RWPE1 (cell line): ENCODE data around the gene SLC35E2B.
A peak's percentile ranks its signal among the peaks of the same experiment; 100 is the strongest.
"Not testable (repeated sequence)": the region's sequence is repeated elsewhere in the genome, so short reads cannot be mapped to it uniquely, and the experiment has no call there.

Experiments
- CTCF ChIA-PET: fragments of 350-600 bp; sonication (Branson Sonifier 250); formaldehyde crosslinking; extraction: SDS; loops from one replicate; lab custom pipeline; 2021; lab: Yijun Ruan, JAX
- POLR2A ChIA-PET: fragments of 400-600 bp; formaldehyde crosslinking; extraction: SDS; loops from one replicate; lab custom pipeline; 2020; ENCODE audit warnings: antibody characterized with exemption; ENCODE audit not compliant: low non-redundant PET; lab: Yijun Ruan, JAX
- DNase-seq: peaks from one replicate; pipeline ENCODE4 v3.0.0; 2012; ENCODE audit warnings: low spot score
- H3K27ac ChIP-seq: fragments of 450-650 bp; 2 replicates; pipeline ENCODE4 v1.5.1; 2017
- CTCF ChIP-seq: fragments of 450-650 bp; conservative IDR thresholded peaks from 2 replicates; pipeline ENCODE4 v1.5.1; 2017; ENCODE audit warnings: low read depth, mild to moderate bottlenecking

Gene SLC35E2B

GRCh38 chr1:1680912-1681273 is 11.7 kb downstream of the SLC35E2B start:
- no peak for DNase-seq
- H3K27ac ChIP-seq, result peak overlapping the region; percentile 35
- ChIA-PET CTCF (no interaction called here), POLR2A (interaction anchor here (0.6 kb wide), 1 partner anchor 171 kb away, joined by 7 read pairs; no protein-coding TSS in a partner anchor)
- no peak for TF ChIP-seq CTCF

- DNase-seq, result no peak
- no peak for TF ChIP-seq CTCF
- peak overlapping the region; percentile 35; the same call in 1 of the 2 replicates for H3K27ac ChIP-seq
- POLR2A ChIA-PET, result interaction anchor here (0.6 kb wide), 1 partner anchor 170 kb away, joined by 7 read pairs; no protein-coding TSS in a partner anchor
- CTCF ChIA-PET, result interaction anchor here (0.7 to 1.8 kb wide), 2 partner anchors 15 to 165 kb away, joined by 7 to 9 read pairs; no protein-coding TSS in a partner anchor
These were observed 12.3 kb downstream of the SLC35E2B start for GRCh38 chr1:1680031-1680911.

DNA sequence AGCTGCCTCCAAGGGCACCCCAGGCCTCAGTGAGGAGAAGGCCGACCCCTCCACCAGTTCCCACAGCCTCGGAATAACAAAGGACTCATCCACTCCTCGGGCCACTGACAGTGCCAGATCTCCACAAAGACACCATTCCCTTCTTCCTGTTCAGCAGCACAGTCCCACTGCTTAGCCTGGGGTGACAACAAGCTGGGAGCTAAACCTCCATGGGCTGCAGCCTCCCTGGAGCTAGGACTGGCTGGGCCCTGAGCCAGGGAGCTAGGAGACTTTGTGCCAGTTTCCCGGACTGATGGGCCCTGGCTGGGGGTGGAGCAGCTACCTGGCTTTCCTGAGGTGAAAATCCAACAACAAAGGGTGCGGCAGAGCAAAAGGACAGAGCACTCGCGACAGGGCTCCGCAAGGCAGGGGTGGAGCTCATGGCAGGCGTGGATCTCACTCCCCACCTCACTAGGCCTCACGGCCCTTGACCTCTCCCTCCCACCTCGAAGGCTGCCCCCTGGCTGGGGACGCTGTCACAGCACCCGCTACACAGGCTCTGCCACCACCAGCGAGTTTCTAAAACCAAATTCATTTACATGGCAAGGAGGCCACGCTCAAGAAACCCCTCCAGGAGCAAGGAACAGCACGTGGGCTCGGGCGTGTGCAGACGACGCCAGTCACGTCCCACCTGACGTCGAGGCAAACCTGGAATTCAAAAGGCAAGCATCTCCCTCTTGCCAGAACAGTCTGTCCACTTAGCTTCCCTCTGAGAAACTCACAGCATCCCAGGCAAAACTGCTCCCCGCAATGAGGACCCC is 13.8 kb downstream of the SLC35E2B start:
- CTCF ChIA-PET, result interaction anchor here (0.6 to 1.8 kb wide), 2 partner anchors 13 to 196 kb away, joined by 3 to 7 read pairs; no protein-coding TSS in a partner anchor
- TF ChIP-seq CTCF, result no peak
- POLR2A ChIA-PET, result no interaction called here
- H3K27ac ChIP-seq, result peak overlapping the region; percentile 35
- no peak for DNase-seq

DNA sequence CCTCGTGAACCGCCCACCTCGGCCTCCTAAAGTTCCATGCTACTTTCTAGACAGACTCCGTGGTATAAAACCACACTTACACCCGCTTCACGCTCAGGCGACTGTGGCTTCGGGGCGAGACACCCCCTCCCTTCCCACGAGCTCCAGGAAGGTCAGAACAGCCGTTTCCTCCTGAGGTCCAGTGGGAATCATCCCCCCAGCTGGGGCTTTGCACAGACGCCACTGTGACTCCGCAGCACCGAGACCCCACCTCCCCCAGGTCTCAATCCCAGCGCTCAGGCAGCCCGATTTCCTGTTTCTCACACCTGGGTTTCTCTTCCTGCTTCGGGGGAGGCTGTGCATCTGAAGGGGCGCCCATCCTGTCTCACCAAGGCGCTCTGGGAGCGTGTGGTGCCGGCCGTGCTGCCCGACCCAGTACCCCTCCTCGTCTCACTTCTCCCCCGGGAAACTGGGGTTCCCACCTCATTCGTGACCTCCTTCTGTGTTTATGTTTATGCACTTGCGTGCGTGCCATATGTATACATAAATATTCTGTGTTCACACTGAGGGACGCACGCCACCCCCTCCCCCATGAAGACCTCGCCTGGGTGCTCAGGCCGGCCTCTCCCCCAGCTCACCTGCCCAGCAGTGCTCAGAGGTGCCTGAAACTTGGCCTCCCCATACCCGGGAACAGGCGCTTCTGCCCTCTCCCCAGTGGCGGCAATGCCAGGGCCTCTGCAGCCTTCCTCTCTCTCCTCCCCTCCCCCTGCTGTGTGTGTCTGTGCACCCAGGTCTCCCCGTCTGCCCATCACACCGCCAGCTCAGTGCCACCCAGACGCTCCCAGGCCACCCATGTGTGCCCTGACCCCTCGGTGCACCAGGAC is 14.6 kb downstream of the SLC35E2B start:
- ChIA-PET POLR2A (no interaction called here), CTCF (interaction anchor here (1.8 kb wide), 1 partner anchor 13 kb away, joined by 7 read pairs; no protein-coding TSS in a partner anchor)
- peak overlapping the region; percentile 35 for H3K27ac ChIP-seq
- DNase-seq, result no peak
- TF ChIP-seq CTCF, result no peak

DNA sequence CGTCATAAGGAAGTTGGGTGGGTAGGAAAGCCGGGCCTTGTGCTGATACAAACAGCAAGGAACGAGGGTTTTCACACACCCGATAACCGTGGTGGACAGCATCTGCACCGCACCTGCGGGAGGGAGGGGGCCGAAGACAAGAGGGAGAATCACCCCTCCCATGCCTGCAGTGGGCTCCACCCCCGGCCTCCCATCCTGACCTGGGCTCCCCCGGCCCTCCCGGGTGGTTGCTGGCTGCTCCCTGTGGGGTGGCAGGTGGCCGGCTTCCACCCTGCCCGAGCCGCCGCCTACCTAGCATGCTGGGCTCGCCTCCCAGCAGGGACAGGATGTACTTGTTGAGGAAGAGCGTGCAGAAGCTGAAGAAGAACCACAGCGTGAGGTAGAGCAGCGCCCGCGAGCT is 16.5 kb downstream of the SLC35E2B start:
- H3K27ac ChIP-seq, CTCF ChIA-PET, POLR2A ChIA-PET, DNase-seq: not testable (repeated sequence)

- CTCF ChIA-PET, DNase-seq, H3K27ac ChIP-seq, POLR2A ChIA-PET: not testable (repeated sequence)
These were observed 17.4 kb downstream of the SLC35E2B start for GRCh38 chr1:1675218-1675617.

DNA sequence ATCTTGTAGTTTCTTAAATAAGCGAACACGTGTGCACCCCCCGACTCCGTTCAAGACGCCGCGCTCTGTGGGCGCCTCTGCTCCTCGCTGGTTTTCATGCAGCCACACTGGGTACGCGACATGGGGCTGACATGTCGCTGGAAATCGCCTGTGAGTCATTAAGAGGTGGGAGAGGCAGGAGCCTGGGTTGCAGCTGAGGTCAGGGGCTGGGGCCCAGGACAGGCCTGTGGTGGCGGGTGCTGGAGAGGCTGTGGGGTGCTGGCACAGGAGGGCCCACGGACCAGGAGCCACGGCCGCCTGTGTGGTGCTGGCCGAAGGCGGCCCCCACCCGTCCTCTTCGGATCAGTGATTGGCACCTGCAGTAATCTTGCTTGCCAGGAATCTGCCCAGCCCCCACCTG is 17.8 kb downstream of the SLC35E2B start:
- DNase-seq, H3K27ac ChIP-seq, POLR2A ChIA-PET, CTCF ChIA-PET: not testable (repeated sequence)
